IMR-90 (cell line): Measurements from ENCODE around the gene SLC22A7.

Experiments used
- BHLHE40 ChIP-seq: fragments of 150-350 bp; IDR thresholded peaks from 2 replicates; pipeline ENCODE4 v1.6.1; 2016; ENCODE audit warnings: mild to moderate bottlenecking, low read depth, low read length
- CEBPB ChIP-seq: IDR thresholded peaks from 2 replicates; pipeline ENCODE4 v1.6.1; 2012; ENCODE audit warnings: low read depth, low read length, improper control_type of control experiment
- CHD1 ChIP-seq: IDR thresholded peaks from 2 replicates; pipeline ENCODE4 v1.6.1; 2012; ENCODE audit warnings: low read depth, low read length, improper control_type of control experiment
- CTCF ChIP-seq: conservative IDR thresholded peaks from 2 replicates; pipeline ENCODE4 v1.5.1; 2012; ENCODE audit warnings: mild to moderate bottlenecking, low read depth, low read length, improper control_type of control experiment
- ELK1 ChIP-seq: fragments of 150-350 bp; IDR thresholded peaks from 2 replicates; pipeline ENCODE4 v1.6.1; 2016; ENCODE audit warnings: low read depth, mild to moderate bottlenecking, low read length, moderate library complexity, borderline replicate concordance
- MXI1 ChIP-seq: IDR thresholded peaks from 2 replicates; pipeline ENCODE4 v1.6.1; 2012; ENCODE audit warnings: low read depth, mild to moderate bottlenecking, low read length, moderate library complexity, borderline replicate concordance
- POLR2A ChIP-seq: IDR thresholded peaks from 2 replicates; pipeline ENCODE4 v1.6.1; 2012; ENCODE audit warnings: mild to moderate bottlenecking, low read depth, low read length
- SMC3 ChIP-seq: fragments of 150-350 bp; IDR thresholded peaks from 2 replicates; pipeline ENCODE4 v1.6.1; 2016; ENCODE audit warnings: low read depth, mild to moderate bottlenecking, antibody characterized with exemption, low read length, moderate library complexity

- TF ChIP-seq CTCF (no peak), ELK1 (no peak), POLR2A (no peak), CEBPB (no peak), MXI1 (no peak), SMC3 (no peak), BHLHE40 (no peak), CHD1 (no peak)
Observed at GRCh38 chr6:43275801-43276576, 22.1 kb upstream of the SLC22A7 start.
